Chondrocyte (in vitro differentiated cells): ENCODE results near the gene KRTAP5-11. TPM values are rescaled to one million over a fixed set of nuclear protein-coding genes. Genes with fewer than 3 reads are reported as not detected.
"Not testable (repeated sequence)": the region's sequence is repeated elsewhere in the genome, so short reads cannot be mapped to it uniquely, and the experiment has no call there.

ENCODE experiments used
- DNase-seq: peaks from one replicate; pipeline ENCODE4 v3.0.0; 2021; ENCODE audit warnings: mixed read lengths, low spot score
- H3K27ac Mint-ChIP-seq: one replicate; pipeline ENCODE4 v1.8.0; 2021; ENCODE audit warnings: mild to moderate bottlenecking, moderate library complexity, mixed read lengths; ENCODE audit not compliant: unreplicated experiment
- H3K27me3 Mint-ChIP-seq: 2 replicates; pipeline ENCODE4 v1.8.0; 2021; ENCODE audit warnings: low read depth, mixed read lengths
- H3K36me3 Mint-ChIP-seq: 2 replicates; pipeline ENCODE4 v1.8.0; 2021; ENCODE audit warnings: low read depth, mixed read lengths
- H3K4me1 Mint-ChIP-seq: 2 replicates; pipeline ENCODE4 v1.8.0; 2021; ENCODE audit warnings: low read depth, mild to moderate bottlenecking, mixed read lengths
- H3K4me3 Mint-ChIP-seq: one replicate; pipeline ENCODE4 v1.8.0; 2021; ENCODE audit warnings: mild to moderate bottlenecking, moderate library complexity, mixed read lengths; ENCODE audit not compliant: unreplicated experiment
- H3K9me3 Mint-ChIP-seq: 2 replicates; pipeline ENCODE4 v1.8.0; 2021; ENCODE audit warnings: low read depth, mixed read lengths
- total RNA-seq: library from RNA; stranded (reverse); gene quantifications from 3 replicates; pipeline ENCODE4 v1.2.1, GENCODE V29; 2021
- TF ChIP-seq, protein P1 (sequence below): fragments of 200-600 bp; sonication (generic); IDR thresholded peaks from 2 replicates; pipeline ENCODE4 v1.5.0; 2021; ENCODE audit warnings: antibody characterized with exemption, mild to moderate bottlenecking, moderate library complexity

Gene KRTAP5-11
- total RNA-seq, 1 donor from 2014 or later: not detected

DNA sequence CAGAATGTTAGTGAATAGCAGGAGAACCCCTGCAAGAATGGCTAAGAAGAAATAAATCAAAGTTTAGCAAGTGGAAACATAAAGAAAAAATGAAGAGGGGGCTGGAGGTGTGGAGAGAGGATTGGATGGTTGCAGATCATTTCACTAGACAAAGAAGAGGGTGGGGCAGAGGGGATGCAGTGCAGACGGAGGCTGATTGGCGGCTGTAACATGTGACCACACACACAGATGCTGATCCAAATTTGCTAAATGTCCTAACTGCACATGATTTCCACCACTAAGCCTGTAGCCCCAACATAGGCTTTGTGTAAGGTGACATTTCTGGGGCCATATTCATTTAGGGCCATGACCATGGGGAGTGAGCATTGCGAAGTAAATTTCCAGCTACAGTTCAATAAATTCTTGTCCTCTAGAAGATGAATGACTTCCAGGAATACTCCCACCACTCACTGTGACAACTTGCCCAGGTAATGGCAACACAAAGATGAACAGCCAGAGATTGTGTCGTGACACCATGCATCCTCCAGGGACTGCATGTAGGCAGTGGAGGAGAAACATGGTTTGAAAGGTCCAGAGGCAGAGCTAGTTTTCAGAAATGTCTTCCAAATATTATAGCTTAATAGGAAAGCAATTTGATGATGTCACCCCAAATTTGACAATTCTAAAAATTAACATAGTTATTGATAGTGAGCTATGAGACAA is 6.8 kb downstream of the KRTAP5-11 start:
- no peaks in the 10 kb centered on the region for H3K36me3 Mint-ChIP-seq
- no peaks in the 10 kb centered on the region for H3K9me3 Mint-ChIP-seq
- H3K4me3 Mint-ChIP-seq: no peak overlapping the region

DNA sequence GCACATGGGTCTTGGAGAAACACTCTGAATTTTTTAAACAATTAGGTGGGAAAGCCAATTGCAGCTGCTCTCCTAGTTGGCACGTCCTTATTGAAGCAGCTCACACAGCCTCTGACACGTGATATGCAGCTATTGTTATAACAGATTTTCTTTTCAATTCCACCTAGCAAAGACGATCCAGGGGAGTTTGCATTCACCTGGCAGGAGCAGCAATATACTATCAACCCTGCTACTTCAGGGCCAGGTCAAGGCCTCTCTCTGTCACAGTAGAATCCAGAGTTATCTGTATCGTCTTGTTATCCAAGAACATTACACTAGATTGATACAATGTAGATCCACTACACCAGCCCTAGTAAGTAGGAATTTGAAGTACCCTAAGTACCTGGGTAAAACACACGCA is 8.3 kb downstream of the KRTAP5-11 start:
- H3K9me3 Mint-ChIP-seq: no peaks in the 10 kb centered on the region
- TF ChIP-seq, protein P1, sequence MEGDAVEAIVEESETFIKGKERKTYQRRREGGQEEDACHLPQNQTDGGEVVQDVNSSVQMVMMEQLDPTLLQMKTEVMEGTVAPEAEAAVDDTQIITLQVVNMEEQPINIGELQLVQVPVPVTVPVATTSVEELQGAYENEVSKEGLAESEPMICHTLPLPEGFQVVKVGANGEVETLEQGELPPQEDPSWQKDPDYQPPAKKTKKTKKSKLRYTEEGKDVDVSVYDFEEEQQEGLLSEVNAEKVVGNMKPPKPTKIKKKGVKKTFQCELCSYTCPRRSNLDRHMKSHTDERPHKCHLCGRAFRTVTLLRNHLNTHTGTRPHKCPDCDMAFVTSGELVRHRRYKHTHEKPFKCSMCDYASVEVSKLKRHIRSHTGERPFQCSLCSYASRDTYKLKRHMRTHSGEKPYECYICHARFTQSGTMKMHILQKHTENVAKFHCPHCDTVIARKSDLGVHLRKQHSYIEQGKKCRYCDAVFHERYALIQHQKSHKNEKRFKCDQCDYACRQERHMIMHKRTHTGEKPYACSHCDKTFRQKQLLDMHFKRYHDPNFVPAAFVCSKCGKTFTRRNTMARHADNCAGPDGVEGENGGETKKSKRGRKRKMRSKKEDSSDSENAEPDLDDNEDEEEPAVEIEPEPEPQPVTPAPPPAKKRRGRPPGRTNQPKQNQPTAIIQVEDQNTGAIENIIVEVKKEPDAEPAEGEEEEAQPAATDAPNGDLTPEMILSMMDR: no peak
- no peaks in the 10 kb centered on the region for H3K36me3 Mint-ChIP-seq
- H3K4me3 Mint-ChIP-seq: no peak overlapping the region
- peaks cover 21% of the 10 kb centered on the region for H3K27me3 Mint-ChIP-seq
- DNase-seq: no peak
- no peak overlapping the region for H3K27ac Mint-ChIP-seq
- H3K4me1 Mint-ChIP-seq: no peaks in the 10 kb centered on the region

More for the DNA sequence above, 6.8 kb downstream of the KRTAP5-11 start:
- H3K27ac Mint-ChIP-seq: no peak overlapping the region
- no peak for DNase-seq
- H3K4me1 Mint-ChIP-seq: peaks cover 8% of the 10 kb centered on the region
- TF ChIP-seq, protein P1: no peak
- H3K27me3 Mint-ChIP-seq: peaks cover 18% of the 10 kb centered on the region

DNA sequence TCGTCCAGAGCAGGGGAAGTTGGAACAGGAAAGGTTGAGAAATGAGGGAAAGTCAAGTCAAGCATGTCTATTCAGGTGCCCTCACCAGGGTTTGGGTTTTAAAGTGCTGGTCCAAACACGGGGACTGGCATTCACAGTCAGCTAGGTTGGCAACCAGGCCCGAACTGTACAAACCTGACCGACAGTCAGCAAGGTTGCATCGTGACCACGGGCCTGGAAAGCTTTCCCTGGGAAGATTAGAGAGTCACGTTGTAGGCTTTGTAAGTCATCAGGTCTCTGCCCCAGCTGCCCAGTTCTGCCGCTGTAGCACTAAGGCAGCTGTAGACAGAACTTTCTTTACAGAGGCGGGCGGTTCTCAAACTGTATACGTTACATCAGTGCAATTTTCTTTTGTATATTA is 9.9 kb downstream of the KRTAP5-11 start:
- H3K27ac Mint-ChIP-seq: no peak overlapping the region
- no peaks in the 10 kb centered on the region for H3K9me3 Mint-ChIP-seq
- peaks cover 23% of the 10 kb centered on the region for H3K27me3 Mint-ChIP-seq
- TF ChIP-seq, protein P1: no peak
- no peaks in the 10 kb centered on the region for H3K36me3 Mint-ChIP-seq
- H3K4me3 Mint-ChIP-seq: no peak overlapping the region
- no peaks in the 10 kb centered on the region for H3K4me1 Mint-ChIP-seq
- DNase-seq: no peak

DNA sequence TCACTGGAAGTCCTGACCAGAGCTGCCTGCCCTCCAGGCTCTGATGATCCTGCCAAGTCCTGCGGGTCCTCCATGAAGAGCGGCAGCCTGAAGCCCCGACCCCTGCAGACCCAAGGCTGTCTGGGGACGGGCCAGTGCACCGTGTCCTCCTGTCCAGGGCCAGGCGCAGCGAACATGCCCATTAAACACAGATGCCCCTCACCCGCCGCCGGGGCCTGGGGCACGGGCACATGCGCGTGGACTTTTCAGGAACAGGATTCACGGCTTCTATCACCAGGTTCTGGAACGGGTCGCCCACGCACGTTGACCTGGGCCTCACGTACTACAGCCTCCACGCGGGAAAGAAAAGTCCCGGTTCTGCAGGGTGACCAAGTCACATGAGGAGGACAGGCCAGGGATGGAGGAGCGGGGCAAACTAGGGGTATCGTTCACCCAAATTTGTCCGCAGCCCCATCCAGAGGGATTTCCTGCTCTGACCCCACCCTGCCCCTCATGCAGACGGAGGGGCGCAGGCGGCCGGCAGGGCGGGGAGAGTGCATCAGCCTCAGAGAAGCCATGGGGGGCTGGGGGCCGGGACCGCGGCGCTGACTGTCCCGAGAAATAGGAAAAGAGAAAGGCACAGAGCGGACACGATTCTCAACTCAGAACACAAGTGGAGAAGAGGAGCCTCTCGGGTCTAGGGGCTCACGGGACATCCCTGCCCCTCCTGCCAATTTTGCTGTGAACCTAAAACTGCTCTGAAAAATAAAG is 11.4 kb downstream of the KRTAP5-11 start:
- not testable (repeated sequence) for H3K9me3 Mint-ChIP-seq, H3K36me3 Mint-ChIP-seq, DNase-seq, H3K27ac Mint-ChIP-seq, H3K4me3 Mint-ChIP-seq, H3K4me1 Mint-ChIP-seq
- peaks cover 37% of the 10 kb centered on the region for H3K27me3 Mint-ChIP-seq

DNA sequence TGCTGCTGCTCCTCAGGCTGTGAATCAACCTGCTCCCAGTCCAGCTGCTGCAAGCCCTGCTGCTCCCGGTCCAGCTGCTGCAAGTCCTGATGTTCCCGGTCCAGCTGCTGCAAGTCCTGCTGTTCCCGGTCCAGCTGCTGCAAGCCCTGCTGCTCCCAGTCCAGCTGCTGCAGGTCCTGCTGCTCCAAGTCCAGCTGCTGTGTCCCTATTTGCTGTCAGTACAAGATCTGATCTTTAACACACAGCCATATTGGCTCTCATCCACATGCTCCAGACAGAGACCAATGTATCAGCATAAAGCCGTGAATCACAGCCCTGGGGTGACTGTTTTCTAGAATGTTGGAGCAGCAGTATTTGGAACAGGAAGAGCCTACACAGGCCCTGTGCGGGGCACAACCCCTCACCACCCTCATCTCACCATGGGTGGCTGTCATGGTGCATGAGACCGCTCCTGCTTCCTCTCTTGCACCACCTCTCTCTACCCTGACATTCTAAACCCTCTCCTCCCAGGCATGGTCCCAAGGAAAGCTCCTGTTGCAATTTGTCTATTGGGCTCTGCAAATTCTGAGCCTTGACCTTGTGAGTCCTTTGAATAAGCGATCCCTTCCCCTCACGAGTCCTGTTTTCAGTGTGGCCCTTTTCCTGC is 13.8 kb downstream of the KRTAP5-11 start:
- Mint-ChIP-seq H3K36me3 (no peaks in the 10 kb centered on the region), H3K27me3 (peaks cover 41% of the 10 kb centered on the region), H3K4me1 (no peaks in the 10 kb centered on the region), H3K4me3 (no peak overlapping the region), H3K27ac (no peak overlapping the region), H3K9me3 (no peaks in the 10 kb centered on the region)
- TF ChIP-seq, protein P1: no peak
- no peak for DNase-seq

DNA sequence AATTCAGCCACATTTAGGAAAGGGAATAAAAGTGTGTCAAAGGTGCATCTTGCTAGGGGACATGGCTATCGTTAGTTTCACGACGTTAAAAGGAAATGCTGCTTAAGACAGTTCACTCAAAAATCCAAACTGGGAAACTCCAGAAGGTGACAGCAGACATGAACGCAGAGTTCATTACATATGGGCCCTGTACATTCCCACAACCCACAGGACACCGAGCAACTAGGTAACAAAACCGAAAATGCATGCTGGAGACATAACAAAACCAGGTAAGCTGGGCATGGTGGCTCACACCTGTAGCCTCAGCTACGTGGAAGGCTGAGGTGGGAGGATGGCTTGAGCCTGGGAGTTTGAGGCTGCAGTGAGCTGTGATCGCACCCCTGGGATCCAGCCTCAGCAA is 15.0 kb downstream of the KRTAP5-11 start:
- not testable (repeated sequence) for H3K36me3 Mint-ChIP-seq, H3K4me3 Mint-ChIP-seq, DNase-seq, H3K4me1 Mint-ChIP-seq, H3K9me3 Mint-ChIP-seq, H3K27ac Mint-ChIP-seq
- H3K27me3 Mint-ChIP-seq: peaks cover 50% of the 10 kb centered on the region

DNA sequence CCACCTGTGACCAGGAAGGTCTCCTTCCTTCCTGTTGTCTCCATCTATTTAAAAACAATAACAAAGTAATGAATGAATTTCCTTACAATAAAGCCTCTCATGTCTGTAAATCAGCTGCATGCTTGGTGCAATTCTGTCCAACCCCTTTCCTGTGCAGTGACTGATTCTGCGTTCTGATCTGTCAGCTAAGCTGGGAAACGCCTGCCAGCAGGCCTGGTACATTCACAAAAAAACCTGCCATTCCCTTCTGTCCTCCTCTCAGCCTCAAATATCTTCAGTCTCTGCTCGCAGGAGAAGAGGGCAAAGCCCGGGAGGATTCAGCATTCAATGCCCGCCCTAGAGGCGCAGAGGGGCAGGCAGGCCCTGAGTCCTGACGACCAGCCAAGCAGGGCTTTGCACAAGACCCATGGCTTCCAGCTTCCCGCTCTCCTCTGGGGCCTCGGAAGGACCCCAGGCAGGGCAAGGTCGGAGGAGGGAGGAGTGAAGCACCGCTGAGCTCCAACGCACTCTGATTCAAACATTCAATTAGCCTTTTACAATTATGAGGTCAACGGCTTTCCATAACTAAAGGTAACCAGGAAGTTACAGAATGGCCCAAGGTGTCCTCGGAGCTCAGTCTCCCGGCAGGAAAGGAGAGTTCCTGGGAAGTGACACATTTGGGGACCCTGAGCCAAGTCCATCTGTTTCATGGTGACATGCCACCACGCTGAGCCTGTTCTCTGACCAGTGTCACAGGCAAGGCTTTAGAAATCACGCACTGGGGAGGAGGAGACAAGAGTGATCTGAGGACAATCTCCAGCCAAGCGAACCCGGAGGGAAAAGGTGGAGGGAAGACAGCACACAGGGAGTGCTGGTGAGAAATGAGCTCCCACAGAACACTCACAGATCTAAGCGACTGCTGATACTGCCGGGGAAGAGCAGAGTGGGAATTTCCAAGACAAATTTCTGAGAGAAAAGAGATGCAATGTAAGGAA is 15.8 kb downstream of the KRTAP5-11 start:
- H3K27me3 Mint-ChIP-seq: peaks cover 50% of the 10 kb centered on the region
- not testable (repeated sequence) for DNase-seq, H3K36me3 Mint-ChIP-seq, H3K9me3 Mint-ChIP-seq, H3K27ac Mint-ChIP-seq, H3K4me1 Mint-ChIP-seq, H3K4me3 Mint-ChIP-seq
